GM12878 (cell line): Measurements from ENCODE around the gene UACA. TPM values are rescaled to one million over a fixed set of nuclear protein-coding genes. Genes with fewer than 3 reads are reported as not detected.

ENCODE experiments used
- ATAC-seq: fragments of 200-7000 bp; cut with Tn5 transposase; 3 replicates; pipeline ENCODE4 v1.9.1; 2020; ENCODE audit warnings: mild to moderate bottlenecking, moderate library complexity
- BruUV-seq: library from RNA; stranded (reverse); fragments of 400-500 nt; replicated peaks from 2 replicates; lab custom pipeline; 2021; lab: Mats Ljungman, UMichigan
- CTCF ChIA-PET: fragments of 300-600 bp; sonication (Branson Sonifier 250); formaldehyde crosslinking; extraction: SDS; loops from one replicate; lab custom pipeline; 2021; ENCODE audit warnings: inconsistent platforms; lab: Yijun Ruan, JAX
- POLR2A ChIA-PET: fragments of 350-600 bp; formaldehyde crosslinking; extraction: SDS; loops from one replicate; lab custom pipeline; 2021; ENCODE audit warnings: inconsistent platforms; lab: Charles Lee
- RAD21 ChIA-PET: fragments of 300-600 bp; sonication (Branson Sonifier 250); formaldehyde crosslinking; loops from one replicate; lab custom pipeline; 2023; ENCODE audit warnings: antibody characterized with exemption; ENCODE audit not compliant: unreplicated experiment; lab: Charles Lee
- SMC1A ChIA-PET: fragments of 300-600 bp; sonication (Branson Sonifier 250); formaldehyde crosslinking; loops from one replicate; lab custom pipeline; 2023; ENCODE audit not compliant: unreplicated experiment, uncharacterized antibody; lab: Charles Lee
- DNase-seq: peaks from one replicate; pipeline ENCODE4 v3.0.0-alpha.2; 2011; ENCODE audit warnings: low read depth, low spot score
- FAIRE-seq: peaks from 3 replicates; lab custom pipeline; 2011; peaks lifted over from hg19 to GRCh38; lab: Jason Lieb, UNC
- H2AFZ ChIP-seq: 2 replicates; pipeline ENCODE4 v1.6.0; 2011; ENCODE audit warnings: low read depth, low read length, control low read depth; ENCODE audit not compliant: control insufficient read depth
- H3K27ac ChIP-seq: 2 replicates; pipeline ENCODE4 v1.5.1; 2011; ENCODE audit warnings: control low read depth; ENCODE audit not compliant: control insufficient read depth, insufficient read depth
- H3K27me3 ChIP-seq, 2 experiments: replicated peaks in 1 of 2; 2 replicates each; pipeline versions ENCODE4 v1.6.0 to v1.6.1; 2011; ENCODE audit warnings: low read length in 1 of 2; ENCODE audit not compliant: control insufficient read depth in 2 of 2, insufficient read depth in 2 of 2
- H3K36me3 ChIP-seq, 2 experiments: 2 replicates each; pipeline ENCODE4 v1.5.1; 2011; ENCODE audit warnings: low read length in 1 of 2; ENCODE audit not compliant: control insufficient read depth in 2 of 2, insufficient read depth in 2 of 2
- H3K4me1 ChIP-seq: 2 replicates; pipeline ENCODE4 v1.6.1; 2011; ENCODE audit warnings: mild to moderate bottlenecking, low read length, moderate library complexity, mixed read lengths; ENCODE audit not compliant: control insufficient read depth, insufficient read depth
- H3K4me2 ChIP-seq: 2 replicates; pipeline ENCODE4 v1.6.0; 2011; ENCODE audit warnings: control low read depth; ENCODE audit not compliant: control insufficient read depth, insufficient read depth
- H3K4me3 ChIP-seq: fragments of 200-600 bp; sonication (generic); 2 replicates; pipeline ENCODE4 v1.5.1; 2016
- H3K79me2 ChIP-seq: 2 replicates; pipeline ENCODE4 v1.6.0; 2011; ENCODE audit warnings: low read length; ENCODE audit not compliant: control insufficient read depth, insufficient read depth
- H3K9ac ChIP-seq: 2 replicates; pipeline ENCODE4 v1.8.0; 2011; ENCODE audit warnings: low read length, control low read depth, mixed read lengths; ENCODE audit not compliant: control insufficient read depth, insufficient read depth
- H3K9me3 ChIP-seq: replicated peaks from 3 replicates; pipeline ENCODE4 v1.5.1; 2011; ENCODE audit warnings: mild to moderate bottlenecking, low read length; ENCODE audit not compliant: control insufficient read depth, insufficient read depth
- H4K20me1 ChIP-seq: 2 replicates; pipeline ENCODE4 v1.6.0; 2011; ENCODE audit not compliant: control insufficient read depth, insufficient read depth
- ATF3 ChIP-seq: IDR thresholded peaks from 2 replicates; pipeline ENCODE4 v1.6.1; 2011; ENCODE audit warnings: low read depth, mild to moderate bottlenecking, low read length, moderate library complexity, borderline replicate concordance; ENCODE audit errors: extremely low read depth
- HDAC6 ChIP-seq: fragments of 200-600 bp; sonication (generic); IDR thresholded peaks from one replicate; pipeline ENCODE4 v1.8.0; 2017; ENCODE audit warnings: antibody characterized with exemption; ENCODE audit not compliant: unreplicated experiment
- MYC ChIP-seq: IDR thresholded peaks from 2 replicates; pipeline ENCODE4 v1.6.1; 2011; ENCODE audit warnings: mild to moderate bottlenecking, low read length, moderate library complexity, inconsistent platforms; ENCODE audit not compliant: insufficient read depth, insufficient replicate concordance, insufficient read length, severe bottlenecking
- NBN ChIP-seq: fragments of 450-650 bp; IDR thresholded peaks from 2 replicates; pipeline ENCODE4 v1.6.1; 2016
- PAX8 ChIP-seq: fragments of 450-650 bp; IDR thresholded peaks from 2 replicates; pipeline ENCODE4 v1.6.1; 2017; ENCODE audit warnings: mild to moderate bottlenecking, moderate library complexity
- RELB ChIP-seq: fragments of 450-650 bp; IDR thresholded peaks from 2 replicates; pipeline ENCODE4 v1.6.1; 2017; ENCODE audit warnings: low read depth, mild to moderate bottlenecking, moderate library complexity
- whole genome bisulfite sequencing: methylation state at CpG from one replicate; pipeline ENCODE4 v1.1.6; 2016; ENCODE audit warnings: low lambda C conversion rate; ENCODE audit not compliant: insufficient replicate concordance, insufficient coverage; ENCODE audit errors: missing lambda C conversion rate; 5-methylcytosine and 5-hydroxymethylcytosine counted together
- in situ Hi-C: fragments of 300-500 bp; cut with MboI; formaldehyde crosslinking; loops from 9 replicates; pipeline ENCODE4 v1.14.3; 2018; ENCODE audit warnings: mixed read lengths
- intact Hi-C: fragments of 100-400 bp; cut with micrococcal nuclease; formaldehyde crosslinking; loops from one replicate; pipeline ENCODE4 v1.14.2; 2022; ENCODE audit not compliant: unreplicated experiment
- polyA plus RNA-seq, 11 experiments: library from polyadenylated mRNA; depleted of rRNA in 4 of 11; unstranded in 6 of 11; stranded (reverse) in 5 of 11; fragments of >200 nt; fragmentation: Nextera tagmentation in 4 of 11; fragmentation: Illumina TruSeq in 1 of 11; extraction: Ambion mirVana in 4 of 11; extraction: Trizol in 1 of 11; gene quantifications; 1 replicate in 1 of 11; 2 replicates in 10 of 11; pipeline versions ENCODE4 v1.2.1 to v1.2.3, GENCODE V29; 2011 to 2016; ENCODE audit warnings: inconsistent platforms in 2 of 11, missing spikeins in 2 of 11, low read depth in 1 of 11
- total RNA-seq, 4 experiments: library from RNA; depleted of rRNA in 3 of 4; stranded (reverse); fragments of >200 nt in 3 of 4; fragmentation: Illumina TruSeq in 1 of 4; extraction: Trizol in 1 of 4; gene quantifications; 2 replicates each; pipeline versions ENCODE4 v1.2.1 to v1.2.3, GENCODE V29; 2013 to 2021

UACA gene
- total and polyA plus RNA-seq, 10 of the 15 experiments (the other 5 are each of a cell fraction or from before 2014, with no cell fraction given) = 0.30 to 4.0 (median 2.0) TPM

GRCh38 chr15:70698836-70699390, 64.4 kb downstream of the UACA start:
- ChIA-PET CTCF (no interaction called here), SMC1A (no interaction called here), RAD21 (no interaction called here), POLR2A (no interaction called here)
- H3K36me3 ChIP-seq = no peaks in the 10 kb centered on the region
- no TSS peak for BruUV-seq
- FAIRE-seq (no peak), ATAC-seq (no peak), DNase-seq (no peak)
- intact Hi-C loops = no loop called here
- in situ Hi-C loops = no loop called here
- TF ChIP-seq ATF3 (no peak), HDAC6 (no peak), NBN (no peak), RELB (no peak), PAX8 (no peak), MYC (no peak)
- H3K27ac ChIP-seq = no peak overlapping the region
- H3K79me2 ChIP-seq = no peaks in the 10 kb centered on the region
- H3K27me3 ChIP-seq = no peaks in the 10 kb centered on the region
- H3K4me3 ChIP-seq = no peak overlapping the region
- no peak overlapping the region for H3K4me2 ChIP-seq
- no peaks in the 10 kb centered on the region for H3K4me1 ChIP-seq
- no peak overlapping the region for H2AFZ ChIP-seq
- H3K9me3 ChIP-seq = no peaks in the 10 kb centered on the region
- no peaks in the 10 kb centered on the region for H4K20me1 ChIP-seq
- H3K9ac ChIP-seq = no peak overlapping the region
- WGBS = 47% methylated on average over 3 of the region's 3 CpGs
